Ishikawa (cell line): ENCODE results near the gene COL6A6.

Source experiments
- CEBPB ChIP-seq: IDR thresholded peaks from 2 replicates; pipeline ENCODE4 v1.6.1; 2012
- EGR1 ChIP-seq: IDR thresholded peaks from 2 replicates; pipeline ENCODE4 v1.6.1; 2012
- EP300 ChIP-seq: IDR thresholded peaks from 2 replicates; pipeline ENCODE4 v1.6.1; 2012; ENCODE audit warnings: borderline replicate concordance
- FOXM1 ChIP-seq: IDR thresholded peaks from 2 replicates; pipeline ENCODE4 v1.6.1; 2012; ENCODE audit warnings: low read depth, borderline replicate concordance
- RAD21 ChIP-seq: IDR thresholded peaks from 2 replicates; pipeline ENCODE4 v1.6.1; 2012; ENCODE audit warnings: low read depth
- REST ChIP-seq: IDR thresholded peaks from 2 replicates; pipeline ENCODE4 v1.6.1; 2012; ENCODE audit warnings: low read depth, mild to moderate bottlenecking
- TAF1 ChIP-seq: IDR thresholded peaks from 2 replicates; pipeline ENCODE4 v1.6.1; 2012; ENCODE audit warnings: low read depth, mild to moderate bottlenecking
- TCF12 ChIP-seq: IDR thresholded peaks from 2 replicates; pipeline ENCODE4 v1.6.1; 2012; ENCODE audit warnings: low read depth
- USF1 ChIP-seq: IDR thresholded peaks from 2 replicates; pipeline ENCODE4 v1.6.1; 2012
- TF ChIP-seq, protein P1 (sequence below): IDR thresholded peaks from 2 replicates; pipeline ENCODE4 v1.6.1; 2012

DNA sequence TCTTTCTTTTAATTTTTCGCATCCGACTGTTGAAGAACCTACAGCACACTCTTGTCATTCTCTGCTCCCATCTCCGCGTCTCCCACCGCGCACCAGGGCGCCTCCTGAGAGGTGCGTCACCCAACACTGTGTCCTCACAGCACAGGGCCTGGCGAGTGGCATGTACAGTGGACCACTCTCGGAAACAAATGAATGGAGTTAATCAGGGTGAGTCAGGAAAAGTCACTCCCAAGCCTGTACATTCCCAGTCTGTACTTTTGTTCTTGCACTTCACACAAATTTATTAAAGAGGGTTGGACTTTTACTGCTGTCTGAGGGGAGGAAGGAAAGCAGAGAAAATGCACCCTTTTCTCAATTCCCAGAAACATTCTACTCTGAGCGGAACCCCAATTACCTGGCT is 625 bp downstream of the COL6A6 start:
- no peak for TF ChIP-seq TCF12
- TF ChIP-seq TAF1: no peak
- TF ChIP-seq RAD21: no peak
- TF ChIP-seq REST: no peak
- TF ChIP-seq EGR1: no peak
- TF ChIP-seq, protein P1, sequence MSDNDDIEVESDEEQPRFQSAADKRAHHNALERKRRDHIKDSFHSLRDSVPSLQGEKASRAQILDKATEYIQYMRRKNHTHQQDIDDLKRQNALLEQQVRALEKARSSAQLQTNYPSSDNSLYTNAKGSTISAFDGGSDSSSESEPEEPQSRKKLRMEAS: no peak
- TF ChIP-seq FOXM1: no peak
- no peak for TF ChIP-seq CEBPB
- no peak for TF ChIP-seq USF1
- TF ChIP-seq EP300: no peak
